Measurements from ENCODE around the gene TRAPPC2L. TPM values are rescaled to one million over a fixed set of nuclear protein-coding genes. Genes with fewer than 3 reads are reported as not detected.

Gene TRAPPC2L
- total and polyA plus RNA-seq, 11 donors = 20.3 to 65.7 (median 44.2) TPM

DNA sequence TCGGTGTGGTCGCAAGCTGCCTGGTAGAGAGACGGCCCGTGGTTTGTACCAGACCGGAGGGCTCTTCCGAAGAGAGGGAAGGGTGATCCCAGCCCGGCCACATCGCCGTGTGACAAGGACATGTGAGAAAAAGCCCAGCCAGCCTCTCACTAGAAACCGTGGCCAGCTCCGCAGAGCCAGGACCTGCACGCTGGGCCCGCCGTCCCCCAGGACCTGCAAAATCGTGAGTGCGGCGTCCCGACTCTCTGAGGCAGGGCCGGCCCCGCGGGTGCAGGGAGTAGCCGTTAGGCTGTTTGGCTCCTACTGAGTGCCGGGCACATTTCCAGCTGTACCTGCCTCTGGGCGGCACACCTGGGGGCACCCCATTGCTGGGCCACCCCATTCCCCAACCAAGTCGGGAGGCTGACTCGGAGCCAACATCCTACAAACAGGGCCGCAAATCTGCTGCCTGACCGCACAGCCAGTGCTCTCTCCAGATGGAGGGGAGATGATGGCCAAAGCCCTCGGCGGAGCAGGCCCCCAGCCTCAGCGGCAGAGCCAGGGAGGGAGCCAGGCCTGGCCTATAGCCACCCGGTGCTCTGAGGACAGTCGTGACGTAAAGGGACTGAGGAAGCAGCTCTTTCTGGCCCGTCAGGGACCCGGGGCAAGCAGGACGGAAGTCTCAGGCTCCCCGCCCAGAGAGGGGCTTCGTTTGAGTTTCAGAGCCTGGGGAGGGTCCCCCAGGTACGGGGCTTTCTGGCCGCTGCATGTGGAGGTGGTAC is 43.2 kb downstream of the TRAPPC2L start:
- no peak for TF ChIP-seq CTCF (IDR thresholded peaks at IDR 0.05)
- no peak for TF ChIP-seq POLR2A (IDR thresholded peaks at IDR 0.05)
- intact Hi-C loops (cut with DNase I) = no loop called here
- peaks cover 0 to 55% (median 20%) of the 10 kb centered on the region in 9 donors for H3K36me3 ChIP-seq
- no peaks in the 10 kb centered on the region for H3K9me3 ChIP-seq
- H3K4me3 ChIP-seq = no peak overlapping the region
- DNase-seq (no peak), ATAC-seq (no peak)
- WGBS, 4 donors = 87 to 90% (median 88%) methylated on average over 27 to 41 of the region's 41 CpGs
- no peak overlapping the region for H3K27ac ChIP-seq
- peaks cover 0 to 18% (median 0%) of the 10 kb centered on the region in 12 donors for H3K4me1 ChIP-seq
- H3K27me3 ChIP-seq = no peaks in the 10 kb centered on the region

- no peak for DNase-seq
- no peak for ATAC-seq
- intact Hi-C loops (cut with DNase I) = no loop called here
- no peak overlapping the region for H3K4me3 ChIP-seq
- TF ChIP-seq POLR2A (IDR thresholded peaks at IDR 0.05) (no peak), CTCF (IDR thresholded peaks at IDR 0.05) (no peak)
- no peaks in the 10 kb centered on the region for H3K9me3 ChIP-seq
- H3K27me3 ChIP-seq = no peaks in the 10 kb centered on the region
- 84 to 88% (median 86%) methylated on average over 8 to 12 of the region's 12 CpGs for WGBS, 4 donors
- no peak overlapping the region for H3K27ac ChIP-seq
- peaks cover 0 to 51% (median 20%) of the 10 kb centered on the region in 9 donors for H3K36me3 ChIP-seq
- H3K4me1 ChIP-seq = peaks cover 0 to 23% (median 0%) of the 10 kb centered on the region in 12 donors
Measured at GRCh38 chr16:88900662-88901052, 43.7 kb downstream of the TRAPPC2L start.

GRCh38 chr16:88901718-88902337 is 44.9 kb downstream of the TRAPPC2L start:
- DNase-seq (no peak), ATAC-seq (no peak)
- H3K27me3 ChIP-seq = no peaks in the 10 kb centered on the region
- H3K4me3 ChIP-seq = no peak overlapping the region
- H3K4me1 ChIP-seq = peaks cover 0 to 29% (median 0%) of the 10 kb centered on the region in 12 donors
- TF ChIP-seq CTCF (IDR thresholded peaks at IDR 0.05) = no peak
- TF ChIP-seq POLR2A (IDR thresholded peaks at IDR 0.05) = no peak
- H3K27ac ChIP-seq = no peak overlapping the region
- no peaks in the 10 kb centered on the region for H3K9me3 ChIP-seq
- intact Hi-C loops (cut with DNase I) = no loop called here
- peaks cover 0 to 48% (median 20%) of the 10 kb centered on the region in 9 donors for H3K36me3 ChIP-seq
- 79 to 88% (median 85%) methylated on average over 9 to 26 of the region's 26 CpGs for WGBS, 4 donors

DNA sequence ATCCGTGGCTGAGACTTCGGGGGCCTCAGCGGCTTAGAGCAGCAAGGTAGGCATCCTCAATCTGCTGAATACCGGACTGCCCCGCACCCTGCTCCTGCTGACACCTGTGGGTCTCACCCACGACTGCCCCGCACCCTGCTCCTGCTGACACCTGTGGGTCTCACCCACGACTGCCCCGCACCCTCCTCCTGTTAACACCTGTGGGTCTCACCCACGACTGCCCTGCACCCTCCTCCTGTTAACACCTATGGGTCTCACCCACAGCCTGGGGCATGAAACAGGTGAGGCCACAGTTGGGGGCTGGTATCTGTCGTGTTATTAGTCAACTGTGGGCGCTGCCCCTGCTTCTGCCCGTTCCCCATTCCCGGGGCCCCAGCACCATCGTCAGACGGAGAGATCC is 45.8 kb downstream of the TRAPPC2L start:
- no peaks in the 10 kb centered on the region for H3K9me3 ChIP-seq
- H3K4me3 ChIP-seq = no peak overlapping the region
- peaks cover 0 to 39% (median 13%) of the 10 kb centered on the region in 9 donors for H3K36me3 ChIP-seq
- WGBS, 4 donors = 81 to 91% (median 83%) methylated on average over 13 to 16 of the region's 16 CpGs
- no peak for DNase-seq
- intact Hi-C loops (cut with DNase I) = no loop called here
- TF ChIP-seq CTCF (IDR thresholded peaks at IDR 0.05) (no peak), POLR2A (IDR thresholded peaks at IDR 0.05) (no peak)
- H3K4me1 ChIP-seq = peaks cover 0 to 25% (median 2%) of the 10 kb centered on the region in 12 donors
- no peaks in the 10 kb centered on the region for H3K27me3 ChIP-seq
- no peak overlapping the region for H3K27ac ChIP-seq
- no peak for ATAC-seq

Measured in heart left ventricle (tissue), 16 donors.